PC-9 (cell line): Measurements from ENCODE around the gene ABCG5. TPM values are rescaled to one million over a fixed set of nuclear protein-coding genes. Genes with fewer than 3 reads are reported as not detected.

Experiments
- Bru-seq: library from RNA; stranded (reverse); fragments of 400-500 nt; gene quantifications from one replicate; lab custom pipeline; 2021; lab: Mats Ljungman, UMichigan
- BruChase-seq, 2 experiments: library from RNA; stranded (reverse); fragments of 400-500 nt; gene quantifications; one replicate each; lab custom pipeline; 2021; lab: Mats Ljungman, UMichigan
- BruUV-seq: library from RNA; stranded (reverse); fragments of 400-500 nt; replicated peaks from 2 replicates; lab custom pipeline; 2021; lab: Mats Ljungman, UMichigan
- CTCF ChIA-PET: fragments of 300-600 bp; sonication (Branson Sonifier 250); formaldehyde crosslinking; loops from one replicate; lab custom pipeline; 2022; ENCODE audit warnings: antibody characterized with exemption; lab: Charles Lee
- POLR2A ChIA-PET: fragments of 300-600 bp; sonication (Branson Sonifier 250); formaldehyde crosslinking; loops from one replicate; lab custom pipeline; 2022; ENCODE audit warnings: antibody characterized with exemption; ENCODE audit not compliant: unreplicated experiment; lab: Charles Lee
- DNase-seq, 2 experiments: peaks; one replicate each; pipeline versions ENCODE4 v3.0.0 to v3.0.0-alpha.2; 2015 to 2022; ENCODE audit warnings: mixed read lengths in 1 of 2
- H2AFZ ChIP-seq: fragments of 200-600 bp; sonication (generic); 2 replicates; pipeline ENCODE4 v1.8.1; 2017; ENCODE audit warnings: antibody characterized with exemption
- H3F3A ChIP-seq: fragments of 200-600 bp; sonication (generic); 2 replicates; pipeline ENCODE4 v1.8.1; 2017; ENCODE audit warnings: antibody characterized with exemption, mild to moderate bottlenecking, low read depth; ENCODE audit not compliant: insufficient read depth
- H3K27ac ChIP-seq: fragments of 200-600 bp; sonication (generic); 2 replicates; pipeline ENCODE4 v1.6.1; 2016; ENCODE audit warnings: mixed run types
- H3K27me3 ChIP-seq: fragments of 200-600 bp; sonication (generic); 2 replicates; pipeline ENCODE4 v1.6.1; 2016; ENCODE audit warnings: low read depth, mixed run types; ENCODE audit not compliant: insufficient read depth
- H3K36me3 ChIP-seq: fragments of 200-600 bp; sonication (generic); 2 replicates; pipeline ENCODE4 v1.6.1; 2016; ENCODE audit warnings: low read depth, mixed run types
- H3K4me1 ChIP-seq: fragments of 200-600 bp; sonication (generic); replicated peaks from 2 replicates; pipeline ENCODE4 v1.6.1; 2016; ENCODE audit warnings: mixed run types; ENCODE audit not compliant: insufficient read depth
- H3K4me2 ChIP-seq: fragments of 200-600 bp; sonication (generic); 2 replicates; pipeline ENCODE4 v1.6.1; 2017; ENCODE audit warnings: mixed run types
- H3K4me3 ChIP-seq: fragments of 200-600 bp; sonication (generic); 2 replicates; pipeline ENCODE4 v1.6.1; 2016; ENCODE audit warnings: mixed run types
- H3K79me2 ChIP-seq: fragments of 200-600 bp; sonication (generic); 2 replicates; pipeline ENCODE4 v1.6.1; 2017; ENCODE audit warnings: low read depth, mixed run types
- H3K9me2 ChIP-seq: fragments of 200-600 bp; sonication (generic); 2 replicates; pipeline ENCODE4 v1.8.1; 2017; ENCODE audit warnings: mild to moderate bottlenecking; ENCODE audit not compliant: insufficient read depth
- H3K9me3 ChIP-seq: fragments of 200-600 bp; sonication (generic); 2 replicates; pipeline ENCODE4 v1.8.1; 2016; ENCODE audit warnings: low read depth; ENCODE audit not compliant: insufficient read depth
- H4K20me1 ChIP-seq: fragments of 200-600 bp; sonication (generic); 2 replicates; pipeline ENCODE4 v1.8.1; 2017; ENCODE audit not compliant: insufficient read depth
- EZH2 ChIP-seq: fragments of 200-600 bp; sonication (generic); IDR thresholded peaks from 2 replicates; pipeline ENCODE4 v1.8.0; 2017; ENCODE audit warnings: antibody characterized with exemption, low read depth
- intact Hi-C: fragments of 100-400 bp; cut with micrococcal nuclease; formaldehyde crosslinking; loops from one replicate; pipeline ENCODE4 v1.10.0; 2022; ENCODE audit not compliant: unreplicated experiment
- long read RNA-seq: library from polyadenylated mRNA; stranded (forward); transcript quantifications from one replicate; pipeline ENCODE4 v2.0.0, GENCODE V29; 2022
- total RNA-seq: library from RNA; stranded (reverse); gene quantifications from 2 replicates; pipeline ENCODE4 v1.2.3, GENCODE V29; 2021
- TF ChIP-seq, protein P1 (sequence below): fragments of 200-600 bp; sonication (generic); conservative IDR thresholded peaks from 2 replicates; pipeline ENCODE4 v1.6.1; 2017; ENCODE audit warnings: mixed run types, antibody characterized with exemption, mild to moderate bottlenecking, moderate library complexity

The ABCG5 gene
- total RNA-seq (not detected in 2 replicates), Bru-seq, nascent RNA (not detected), BruChase-seq, experiment 1, labeled RNA remaining after a 2-hour chase (not detected), BruChase-seq, experiment 2, labeled RNA remaining after a 6-hour chase (percentile 5 among the genes with signal in this experiment)
- long read RNA-seq, result 0 reads

DNA sequence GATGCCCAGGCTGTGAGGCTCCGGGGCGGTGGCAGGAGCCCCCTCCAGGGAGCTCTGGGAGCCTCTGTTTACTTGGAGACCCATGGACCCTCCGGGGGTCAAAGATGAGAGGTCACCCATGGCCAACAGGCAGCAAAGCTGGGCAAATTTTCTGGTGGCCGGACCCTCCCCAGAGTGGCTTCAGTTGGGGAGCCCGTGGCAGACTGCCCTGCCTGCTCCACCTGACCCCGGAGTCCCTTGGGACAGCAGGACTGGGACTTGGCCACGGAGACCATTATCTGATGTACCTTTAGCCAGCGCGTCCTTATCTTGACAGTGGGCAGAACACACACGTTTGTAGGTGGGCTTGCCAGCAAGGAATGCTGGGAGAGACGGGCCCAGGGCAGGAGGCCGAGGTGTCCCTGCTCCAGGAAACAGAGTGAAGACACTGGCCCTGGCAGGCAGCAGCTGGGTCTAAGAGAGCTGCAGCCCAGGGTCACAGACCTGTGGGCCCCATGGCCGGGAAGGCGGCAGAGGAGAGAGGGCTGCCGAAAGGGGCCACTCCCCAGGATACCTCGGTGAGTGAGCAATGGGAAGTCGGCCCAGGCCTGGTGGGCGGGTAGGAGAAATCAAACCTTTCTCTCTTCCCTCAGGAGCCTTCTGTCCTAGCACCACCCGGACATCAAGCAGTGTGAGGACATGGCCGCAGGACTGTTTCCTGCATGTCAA lies at the start of gene ABCG5, which contains the start of gene ABCG8:
Gene ABCG5, minus strand, starts transcription at position 280 of the 708 bp plus-strand sequence. Its CDS starts 160 bp downstream, at position 120.
Gene ABCG8, plus strand, starts transcription at position 412 of the 708 bp plus-strand sequence. Its CDS starts 83 bp downstream, at position 495.
- Histone ChIP-seq H3K36me3 (no peaks in the 10 kb centered on the region), H3K4me1 (no peaks in the 10 kb centered on the region), H4K20me1 (no peaks in the 10 kb centered on the region), H3K79me2 (no peaks in the 10 kb centered on the region), H3K9me2 (no peaks in the 10 kb centered on the region), H3K27me3 (peaks cover 52% of the 10 kb centered on the region), H3K9me3 (no peaks in the 10 kb centered on the region), H3K27ac (no peak within 1 kb of the TSS), H2AFZ (no peak within 1 kb of the TSS), H3K4me2 (no peak within 1 kb of the TSS), H3F3A (no peaks in the 10 kb centered on the region), H3K4me3 (no peak within 1 kb of the TSS)
- no TSS peak for BruUV-seq
- no peak for DNase-seq
- CTCF ChIA-PET, result no interaction called here
- TF ChIP-seq, protein P1, sequence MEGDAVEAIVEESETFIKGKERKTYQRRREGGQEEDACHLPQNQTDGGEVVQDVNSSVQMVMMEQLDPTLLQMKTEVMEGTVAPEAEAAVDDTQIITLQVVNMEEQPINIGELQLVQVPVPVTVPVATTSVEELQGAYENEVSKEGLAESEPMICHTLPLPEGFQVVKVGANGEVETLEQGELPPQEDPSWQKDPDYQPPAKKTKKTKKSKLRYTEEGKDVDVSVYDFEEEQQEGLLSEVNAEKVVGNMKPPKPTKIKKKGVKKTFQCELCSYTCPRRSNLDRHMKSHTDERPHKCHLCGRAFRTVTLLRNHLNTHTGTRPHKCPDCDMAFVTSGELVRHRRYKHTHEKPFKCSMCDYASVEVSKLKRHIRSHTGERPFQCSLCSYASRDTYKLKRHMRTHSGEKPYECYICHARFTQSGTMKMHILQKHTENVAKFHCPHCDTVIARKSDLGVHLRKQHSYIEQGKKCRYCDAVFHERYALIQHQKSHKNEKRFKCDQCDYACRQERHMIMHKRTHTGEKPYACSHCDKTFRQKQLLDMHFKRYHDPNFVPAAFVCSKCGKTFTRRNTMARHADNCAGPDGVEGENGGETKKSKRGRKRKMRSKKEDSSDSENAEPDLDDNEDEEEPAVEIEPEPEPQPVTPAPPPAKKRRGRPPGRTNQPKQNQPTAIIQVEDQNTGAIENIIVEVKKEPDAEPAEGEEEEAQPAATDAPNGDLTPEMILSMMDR, result no peak
- TF ChIP-seq EZH2, result no peak
- intact Hi-C loops, result no loop called here
- POLR2A ChIA-PET, result no interaction called here

DNA sequence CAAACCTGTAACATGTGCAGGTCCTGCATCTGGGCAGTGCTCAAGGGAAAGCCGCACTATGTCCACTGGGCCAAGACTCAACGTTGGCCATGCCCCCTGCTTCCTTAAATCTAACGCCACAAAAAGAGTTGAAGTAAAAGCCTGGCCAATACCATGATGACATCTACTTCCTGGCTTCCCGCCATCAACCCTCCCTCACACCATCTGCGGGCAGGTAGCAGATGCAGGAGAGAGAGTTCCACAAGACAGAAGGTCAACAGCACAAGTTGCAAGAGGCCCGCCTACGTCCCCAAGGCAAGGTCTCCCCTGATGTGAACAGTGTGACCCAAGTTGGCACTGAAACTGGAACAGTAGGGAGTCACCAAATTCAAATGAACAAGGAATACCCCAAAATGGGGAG lies 48.5 kb upstream of the ABCG5 start:
- Histone ChIP-seq H2AFZ (no peak overlapping the region), H3K79me2 (no peaks in the 10 kb centered on the region), H4K20me1 (peaks cover 16% of the 10 kb centered on the region; the same call in 1 of the 2 replicates), H3K4me1 (peaks cover 7% of the 10 kb centered on the region), H3K4me2 (no peak overlapping the region), H3K4me3 (no peak overlapping the region), H3K9me3 (no peaks in the 10 kb centered on the region), H3K27me3 (no peaks in the 10 kb centered on the region), H3K27ac (no peak overlapping the region), H3K36me3 (peaks cover 40% of the 10 kb centered on the region), H3K9me2 (no peaks in the 10 kb centered on the region), H3F3A (peaks cover 32% of the 10 kb centered on the region)
- BruUV-seq, result no TSS peak
- intact Hi-C loops, result no loop called here
- no peak for DNase-seq
- TF ChIP-seq, protein P1, result no peak
- TF ChIP-seq EZH2, result no peak
- POLR2A ChIA-PET, result no interaction called here
- CTCF ChIA-PET, result no interaction called here

DNA sequence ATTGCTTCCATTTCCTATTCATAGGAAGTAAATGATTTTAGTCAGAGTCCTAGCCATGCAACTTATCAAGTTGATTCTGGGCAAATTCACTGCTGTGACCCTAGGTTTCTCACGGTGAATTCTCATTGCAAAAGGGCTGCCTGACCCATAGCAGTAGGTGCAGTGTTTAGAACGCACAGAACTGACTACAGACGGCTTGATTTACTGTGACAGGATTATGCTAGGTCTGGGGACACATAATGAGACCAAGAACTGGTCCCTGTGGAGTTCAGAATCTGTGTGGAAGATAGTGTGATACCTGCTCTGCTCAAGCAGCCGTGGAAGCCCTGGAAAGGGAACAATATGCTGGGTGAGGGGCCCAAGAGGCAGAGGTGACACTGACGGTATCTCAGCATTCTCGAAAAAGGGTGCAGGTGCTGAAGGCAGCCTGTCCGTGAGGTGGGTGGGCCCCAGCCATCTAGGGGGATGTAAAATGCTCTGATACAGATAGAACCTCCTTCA lies 46.5 kb upstream of the ABCG5 start:
- BruUV-seq, result no TSS peak
- CTCF ChIA-PET, result no interaction called here
- Histone ChIP-seq H3K79me2 (no peaks in the 10 kb centered on the region), H3K9me3 (no peaks in the 10 kb centered on the region), H3F3A (peaks cover 29% of the 10 kb centered on the region), H3K4me3 (no peak overlapping the region), H3K4me2 (no peak overlapping the region), H3K36me3 (peaks cover 27% of the 10 kb centered on the region), H3K27me3 (no peaks in the 10 kb centered on the region), H3K27ac (no peak overlapping the region), H3K4me1 (peaks cover 16% of the 10 kb centered on the region), H2AFZ (no peak overlapping the region), H3K9me2 (no peaks in the 10 kb centered on the region), H4K20me1 (peaks cover 9% of the 10 kb centered on the region; the same call in 1 of the 2 replicates)
- no peak for DNase-seq
- intact Hi-C loops, result no loop called here
- POLR2A ChIA-PET, result no interaction called here
- TF ChIP-seq, protein P1, result no peak
- TF ChIP-seq EZH2, result no peak
